HL-60 (cell line): ENCODE measurements around the gene ARPP21.

ENCODE experiments used
- DNase-seq, 2 experiments: peaks; one replicate each; pipeline ENCODE4 v3.0.0-alpha.2; 2010 to 2020; ENCODE audit warnings: low read depth in 1 of 2, low spot score in 1 of 2
- H3K27ac ChIP-seq: fragments of 250-450 bp; sonication (Bioruptor Pico); replicated peaks from 2 replicates; pipeline ENCODE4 v1.5.1; 2020; ENCODE audit warnings: mild to moderate bottlenecking, moderate library complexity
- H3K27me3 ChIP-seq: fragments of 250-450 bp; sonication (Bioruptor Pico); 2 replicates; pipeline ENCODE4 v1.5.1; 2021; ENCODE audit warnings: mild to moderate bottlenecking, moderate library complexity; ENCODE audit not compliant: insufficient read depth, poor library complexity, severe bottlenecking
- H3K4me3 ChIP-seq: replicated peaks from 2 replicates; pipeline ENCODE4 v1.5.1; 2011; ENCODE audit warnings: mild to moderate bottlenecking, control low read depth, low read length; ENCODE audit not compliant: insufficient read depth
- CTCF ChIP-seq: IDR thresholded peaks from one replicate; pipeline ENCODE4 v1.5.1; 2011; ENCODE audit warnings: low read length, control low read depth, inconsistent platforms; ENCODE audit not compliant: insufficient read depth
- GABPA ChIP-seq: IDR thresholded peaks from 2 replicates; pipeline ENCODE4 v1.6.1; 2012; ENCODE audit warnings: low read depth
- POLR2AphosphoS5 ChIP-seq: IDR thresholded peaks from 2 replicates; pipeline ENCODE4 v1.6.1; 2012; ENCODE audit warnings: low read depth
- SPI1 ChIP-seq: IDR thresholded peaks from 2 replicates; pipeline ENCODE4 v1.6.1; 2012; ENCODE audit warnings: low read depth, mild to moderate bottlenecking, borderline replicate concordance
- TF ChIP-seq, protein P1 (sequence below): IDR thresholded peaks from 2 replicates; pipeline ENCODE4 v1.6.1; 2012; ENCODE audit warnings: low read depth; ENCODE audit not compliant: insufficient replicate concordance

The ARPP21 gene

GRCh38 chr3:35718921-35719320 is 79.6 kb downstream of the ARPP21 start:
- no peak for TF ChIP-seq POLR2AphosphoS5
- TF ChIP-seq SPI1 = no peak
- TF ChIP-seq GABPA = no peak
- TF ChIP-seq CTCF = no peak
- TF ChIP-seq, protein P1, sequence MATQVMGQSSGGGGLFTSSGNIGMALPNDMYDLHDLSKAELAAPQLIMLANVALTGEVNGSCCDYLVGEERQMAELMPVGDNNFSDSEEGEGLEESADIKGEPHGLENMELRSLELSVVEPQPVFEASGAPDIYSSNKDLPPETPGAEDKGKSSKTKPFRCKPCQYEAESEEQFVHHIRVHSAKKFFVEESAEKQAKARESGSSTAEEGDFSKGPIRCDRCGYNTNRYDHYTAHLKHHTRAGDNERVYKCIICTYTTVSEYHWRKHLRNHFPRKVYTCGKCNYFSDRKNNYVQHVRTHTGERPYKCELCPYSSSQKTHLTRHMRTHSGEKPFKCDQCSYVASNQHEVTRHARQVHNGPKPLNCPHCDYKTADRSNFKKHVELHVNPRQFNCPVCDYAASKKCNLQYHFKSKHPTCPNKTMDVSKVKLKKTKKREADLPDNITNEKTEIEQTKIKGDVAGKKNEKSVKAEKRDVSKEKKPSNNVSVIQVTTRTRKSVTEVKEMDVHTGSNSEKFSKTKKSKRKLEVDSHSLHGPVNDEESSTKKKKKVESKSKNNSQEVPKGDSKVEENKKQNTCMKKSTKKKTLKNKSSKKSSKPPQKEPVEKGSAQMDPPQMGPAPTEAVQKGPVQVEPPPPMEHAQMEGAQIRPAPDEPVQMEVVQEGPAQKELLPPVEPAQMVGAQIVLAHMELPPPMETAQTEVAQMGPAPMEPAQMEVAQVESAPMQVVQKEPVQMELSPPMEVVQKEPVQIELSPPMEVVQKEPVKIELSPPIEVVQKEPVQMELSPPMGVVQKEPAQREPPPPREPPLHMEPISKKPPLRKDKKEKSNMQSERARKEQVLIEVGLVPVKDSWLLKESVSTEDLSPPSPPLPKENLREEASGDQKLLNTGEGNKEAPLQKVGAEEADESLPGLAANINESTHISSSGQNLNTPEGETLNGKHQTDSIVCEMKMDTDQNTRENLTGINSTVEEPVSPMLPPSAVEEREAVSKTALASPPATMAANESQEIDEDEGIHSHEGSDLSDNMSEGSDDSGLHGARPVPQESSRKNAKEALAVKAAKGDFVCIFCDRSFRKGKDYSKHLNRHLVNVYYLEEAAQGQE = no peak
- Histone ChIP-seq H3K27ac (no peak overlapping the region), H3K27me3 (no peaks in the 10 kb centered on the region), H3K4me3 (no peak overlapping the region)
- DNase-seq = no peak

- no peak for DNase-seq
- no peak overlapping the region for H3K4me3 ChIP-seq
- TF ChIP-seq, protein P1 = no peak
- TF ChIP-seq CTCF = no peak
- TF ChIP-seq POLR2AphosphoS5 = no peak
- no peak for TF ChIP-seq SPI1
- TF ChIP-seq GABPA = no peak
- H3K27me3 ChIP-seq = no peaks in the 10 kb centered on the region
- H3K27ac ChIP-seq = no peak overlapping the region
Measured at GRCh38 chr3:35721628-35722027, 82.3 kb downstream of the ARPP21 start.

GRCh38 chr3:35722902-35723301 is 83.6 kb downstream of the ARPP21 start:
- H3K27me3 ChIP-seq = no peaks in the 10 kb centered on the region
- no peak overlapping the region for H3K4me3 ChIP-seq
- TF ChIP-seq GABPA = no peak
- TF ChIP-seq, protein P1 = no peak
- no peak for TF ChIP-seq POLR2AphosphoS5
- TF ChIP-seq SPI1 = no peak
- no peak for TF ChIP-seq CTCF
- no peak for DNase-seq
- H3K27ac ChIP-seq = no peak overlapping the region
